ENCODE data around the gene KLHL11.

- TF ChIP-seq CTCF (IDR thresholded peaks at IDR 0.05): no peak
- TF ChIP-seq POLR2A (IDR thresholded peaks at IDR 0.05): no peak
- no peak for TF ChIP-seq EP300 (IDR thresholded peaks at IDR 0.05)
- TF ChIP-seq POLR2AphosphoS5 (IDR thresholded peaks at IDR 0.05): no peak
Observed at GRCh38 chr17:41907633-41908539, 42.7 kb upstream of the KLHL11 start.
